ENCODE measurements around the gene RAB14. TPM values are rescaled to one million over a fixed set of nuclear protein-coding genes. Genes with fewer than 3 reads are reported as not detected.

Gene RAB14
- total and polyA plus RNA-seq, 2 donors (not counting 1 experiment from before 2014, with no cell fraction given): 20.4 to 52.6 TPM

GRCh38 chr9:121153642-121154041 is 48.0 kb downstream of the RAB14 start:
- Histone ChIP-seq H3K27ac (ENCODE audit: low read length in 2 of 2) (peak overlapping the region in 1 of 2 donors; percentile 23), H3K4me1 (ENCODE audit: control insufficient read depth in 2 of 2, insufficient read depth in 2 of 2, low read length in 2 of 2) (peaks cover 25 to 28% of the 10 kb centered on the region in 2 donors), H3K79me2 (ENCODE audit: control insufficient read depth, insufficient read depth, low read length) (peaks cover 27% of the 10 kb centered on the region), H4K20me1 (ENCODE audit: control insufficient read depth, insufficient read depth, low read length, poor library complexity, severe bottlenecking) (no peaks in the 10 kb centered on the region), H2AFZ (ENCODE audit: insufficient read depth, low read depth, low read length, poor library complexity, severe bottlenecking) (no peak overlapping the region), H3K4me2 (replicated peaks; ENCODE audit: low read depth, low read length, poor library complexity, severe bottlenecking) (no peak overlapping the region), H3K27me3 (replicated peaks in 1 of 4; ENCODE audit: control extremely low read depth in 1 of 4, control insufficient read depth in 3 of 4, insufficient read depth in 4 of 4, low read length in 3 of 4) (no peaks in the 10 kb centered on the region), H3K4me3 (ENCODE audit: control extremely low read depth in 1 of 5, extremely low read depth in 1 of 5, insufficient read depth in 1 of 5, low read depth in 2 of 5, low read length in 4 of 5) (no peak overlapping the region), H3K9me3 (ENCODE audit: control extremely low read depth in 1 of 3, control insufficient read depth in 2 of 3, insufficient read depth in 1 of 3, low read length in 2 of 3) (no peaks in the 10 kb centered on the region), H3K36me3 (replicated peaks in 1 of 2; ENCODE audit: control extremely low read depth in 1 of 2, control insufficient read depth in 1 of 2, extremely low read depth in 1 of 2, insufficient read depth in 2 of 2, low read length in 1 of 2) (peaks cover 5 to 81% of the 10 kb centered on the region in 2 experiments), H3K9ac (ENCODE audit: low read length) (no peak overlapping the region)
- Mint-ChIP-seq H3K4me1 (peaks cover 41% of the 10 kb centered on the region), H3K4me3 (no peak overlapping the region), H3K27me3 (no peaks in the 10 kb centered on the region), H3K9me3 (ENCODE audit: insufficient read depth) (no peaks in the 10 kb centered on the region), H3K27ac (peak overlapping the region; percentile 71)
- CTCF ChIA-PET: no interaction called here
- TF ChIP-seq EZH2 (IDR thresholded peaks at IDR 0.05; ENCODE audit: borderline replicate concordance, insufficient read depth, low read depth, low read length, poor library complexity, severe bottlenecking) (no peak), CTCF (IDR thresholded peaks at IDR 0.05) (no peak)
- 90% methylated on average over 1 of the region's 1 CpG for WGBS (ENCODE audit: insufficient coverage)
- ATAC-seq (ENCODE audit: low read depth) (no peak), DNase-seq (no peak)
- POLR2A ChIA-PET: no interaction called here
- intact Hi-C loops (cut with micrococcal nuclease): no loop called here

GRCh38 chr9:121150188-121150587 is 51.5 kb downstream of the RAB14 start:
- no peaks in the 10 kb centered on the region for H3K27me3 Mint-ChIP-seq
- ATAC-seq (ENCODE audit: low read depth) (no peak), DNase-seq (no peak)
- H3K4me1 Mint-ChIP-seq: peaks cover 13% of the 10 kb centered on the region
- peak overlapping the region in 1 of 2 donors; percentile 4 for H3K27ac ChIP-seq (ENCODE audit: low read length in 2 of 2)
- POLR2A ChIA-PET: no interaction called here
- no peaks in the 10 kb centered on the region for H3K27me3 ChIP-seq (replicated peaks in 1 of 4; ENCODE audit: control extremely low read depth in 1 of 4, control insufficient read depth in 3 of 4, insufficient read depth in 4 of 4, low read length in 3 of 4)
- no peak overlapping the region for H2AFZ ChIP-seq (ENCODE audit: insufficient read depth, low read depth, low read length, poor library complexity, severe bottlenecking)
- no peak overlapping the region for H3K4me3 ChIP-seq (ENCODE audit: control extremely low read depth in 1 of 5, extremely low read depth in 1 of 5, insufficient read depth in 1 of 5, low read depth in 2 of 5, low read length in 4 of 5)
- H3K4me1 ChIP-seq (ENCODE audit: control insufficient read depth in 2 of 2, insufficient read depth in 2 of 2, low read length in 2 of 2): peaks cover 0 to 4% of the 10 kb centered on the region in 2 donors
- H3K36me3 ChIP-seq (replicated peaks in 1 of 2; ENCODE audit: control extremely low read depth in 1 of 2, control insufficient read depth in 1 of 2, extremely low read depth in 1 of 2, insufficient read depth in 2 of 2, low read length in 1 of 2): peaks cover 15 to 88% of the 10 kb centered on the region in 2 experiments
- intact Hi-C loops (cut with micrococcal nuclease): no loop called here
- H3K9ac ChIP-seq (ENCODE audit: low read length): no peak overlapping the region
- H3K4me3 Mint-ChIP-seq: no peak overlapping the region
- H3K27ac Mint-ChIP-seq: no peak overlapping the region
- no peak overlapping the region for H3K4me2 ChIP-seq (replicated peaks; ENCODE audit: low read depth, low read length, poor library complexity, severe bottlenecking)
- peaks cover 16% of the 10 kb centered on the region for H3K79me2 ChIP-seq (ENCODE audit: control insufficient read depth, insufficient read depth, low read length)
- WGBS (ENCODE audit: insufficient coverage): 100% methylated on average over 1 of the region's 2 CpGs
- no peaks in the 10 kb centered on the region for H3K9me3 Mint-ChIP-seq (ENCODE audit: insufficient read depth)
- CTCF ChIA-PET: no interaction called here
- H3K9me3 ChIP-seq (ENCODE audit: control extremely low read depth in 1 of 3, control insufficient read depth in 2 of 3, insufficient read depth in 1 of 3, low read length in 2 of 3): no peaks in the 10 kb centered on the region
- no peaks in the 10 kb centered on the region for H4K20me1 ChIP-seq (ENCODE audit: control insufficient read depth, insufficient read depth, low read length, poor library complexity, severe bottlenecking)
- TF ChIP-seq CTCF (IDR thresholded peaks at IDR 0.05): no peak
- no peak for TF ChIP-seq EZH2 (IDR thresholded peaks at IDR 0.05; ENCODE audit: borderline replicate concordance, insufficient read depth, low read depth, low read length, poor library complexity, severe bottlenecking)
